ENCODE data around the gene ETV6. TPM values are rescaled to one million over a fixed set of nuclear protein-coding genes. Genes with fewer than 3 reads are reported as not detected.

ETV6 gene
- total RNA-seq, 1 donor from 2014 or later = 33.4 TPM

DNA sequence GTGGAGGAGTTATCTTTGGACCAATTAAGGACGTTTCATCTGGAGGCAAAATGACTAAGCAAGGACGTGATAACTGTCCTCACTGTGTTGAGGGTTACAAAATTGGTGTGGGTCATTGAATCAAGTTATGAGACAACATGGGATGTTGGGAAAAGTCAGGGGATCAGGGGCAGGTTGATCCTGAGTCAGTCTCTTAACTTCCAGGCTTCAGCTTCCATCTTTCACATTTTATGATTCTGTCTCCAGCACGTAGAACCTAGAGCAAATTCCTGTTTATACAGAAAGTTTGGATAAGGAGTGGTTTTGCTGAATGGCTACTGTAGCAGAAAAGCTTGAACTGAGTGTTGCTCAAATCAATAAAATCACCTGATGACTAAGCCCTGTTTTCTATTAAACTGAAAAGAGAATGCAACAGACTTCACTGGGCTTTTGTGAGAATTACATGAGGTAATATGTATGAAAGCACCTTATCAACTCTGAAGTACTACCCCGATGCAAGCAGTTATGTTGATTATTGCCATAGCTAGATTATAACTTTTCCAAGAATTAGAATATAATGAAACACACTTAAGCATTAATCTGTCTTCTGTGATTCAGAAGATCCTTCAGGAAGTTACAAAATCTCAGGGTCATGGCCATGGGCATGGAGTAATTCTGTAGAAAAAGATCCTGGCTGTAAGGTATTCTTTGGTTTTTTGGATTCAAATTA, 184.8 kb downstream of the ETV6 start:
- TF ChIP-seq, protein P1, sequence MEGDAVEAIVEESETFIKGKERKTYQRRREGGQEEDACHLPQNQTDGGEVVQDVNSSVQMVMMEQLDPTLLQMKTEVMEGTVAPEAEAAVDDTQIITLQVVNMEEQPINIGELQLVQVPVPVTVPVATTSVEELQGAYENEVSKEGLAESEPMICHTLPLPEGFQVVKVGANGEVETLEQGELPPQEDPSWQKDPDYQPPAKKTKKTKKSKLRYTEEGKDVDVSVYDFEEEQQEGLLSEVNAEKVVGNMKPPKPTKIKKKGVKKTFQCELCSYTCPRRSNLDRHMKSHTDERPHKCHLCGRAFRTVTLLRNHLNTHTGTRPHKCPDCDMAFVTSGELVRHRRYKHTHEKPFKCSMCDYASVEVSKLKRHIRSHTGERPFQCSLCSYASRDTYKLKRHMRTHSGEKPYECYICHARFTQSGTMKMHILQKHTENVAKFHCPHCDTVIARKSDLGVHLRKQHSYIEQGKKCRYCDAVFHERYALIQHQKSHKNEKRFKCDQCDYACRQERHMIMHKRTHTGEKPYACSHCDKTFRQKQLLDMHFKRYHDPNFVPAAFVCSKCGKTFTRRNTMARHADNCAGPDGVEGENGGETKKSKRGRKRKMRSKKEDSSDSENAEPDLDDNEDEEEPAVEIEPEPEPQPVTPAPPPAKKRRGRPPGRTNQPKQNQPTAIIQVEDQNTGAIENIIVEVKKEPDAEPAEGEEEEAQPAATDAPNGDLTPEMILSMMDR (IDR thresholded peaks at IDR 0.05) = no peak
- peaks cover 51% of the 10 kb centered on the region for H3K4me1 Mint-ChIP-seq (ENCODE audit: low read depth)
- no peak overlapping the region for H3K27ac Mint-ChIP-seq (ENCODE audit: unreplicated experiment)
- H3K36me3 Mint-ChIP-seq (ENCODE audit: low read depth) = peaks cover 8% of the 10 kb centered on the region
- no peak overlapping the region for H3K4me3 Mint-ChIP-seq (ENCODE audit: unreplicated experiment)
- no peak for DNase-seq (ENCODE audit: low spot score)
- H3K27me3 Mint-ChIP-seq (ENCODE audit: low read depth) = no peaks in the 10 kb centered on the region
- no peaks in the 10 kb centered on the region for H3K9me3 Mint-ChIP-seq (ENCODE audit: low read depth)

- Mint-ChIP-seq H3K36me3 (ENCODE audit: low read depth) (peaks cover 9% of the 10 kb centered on the region), H3K27ac (ENCODE audit: unreplicated experiment) (no peak overlapping the region), H3K4me1 (ENCODE audit: low read depth) (peaks cover 53% of the 10 kb centered on the region), H3K4me3 (ENCODE audit: unreplicated experiment) (no peak overlapping the region), H3K9me3 (ENCODE audit: low read depth) (no peaks in the 10 kb centered on the region), H3K27me3 (ENCODE audit: low read depth) (no peaks in the 10 kb centered on the region)
- no peak for DNase-seq (ENCODE audit: low spot score)
- TF ChIP-seq, protein P1 (IDR thresholded peaks at IDR 0.05) = no peak
These were observed 185.5 kb downstream of the ETV6 start for GRCh38 chr12:11834931-11835330.

DNA sequence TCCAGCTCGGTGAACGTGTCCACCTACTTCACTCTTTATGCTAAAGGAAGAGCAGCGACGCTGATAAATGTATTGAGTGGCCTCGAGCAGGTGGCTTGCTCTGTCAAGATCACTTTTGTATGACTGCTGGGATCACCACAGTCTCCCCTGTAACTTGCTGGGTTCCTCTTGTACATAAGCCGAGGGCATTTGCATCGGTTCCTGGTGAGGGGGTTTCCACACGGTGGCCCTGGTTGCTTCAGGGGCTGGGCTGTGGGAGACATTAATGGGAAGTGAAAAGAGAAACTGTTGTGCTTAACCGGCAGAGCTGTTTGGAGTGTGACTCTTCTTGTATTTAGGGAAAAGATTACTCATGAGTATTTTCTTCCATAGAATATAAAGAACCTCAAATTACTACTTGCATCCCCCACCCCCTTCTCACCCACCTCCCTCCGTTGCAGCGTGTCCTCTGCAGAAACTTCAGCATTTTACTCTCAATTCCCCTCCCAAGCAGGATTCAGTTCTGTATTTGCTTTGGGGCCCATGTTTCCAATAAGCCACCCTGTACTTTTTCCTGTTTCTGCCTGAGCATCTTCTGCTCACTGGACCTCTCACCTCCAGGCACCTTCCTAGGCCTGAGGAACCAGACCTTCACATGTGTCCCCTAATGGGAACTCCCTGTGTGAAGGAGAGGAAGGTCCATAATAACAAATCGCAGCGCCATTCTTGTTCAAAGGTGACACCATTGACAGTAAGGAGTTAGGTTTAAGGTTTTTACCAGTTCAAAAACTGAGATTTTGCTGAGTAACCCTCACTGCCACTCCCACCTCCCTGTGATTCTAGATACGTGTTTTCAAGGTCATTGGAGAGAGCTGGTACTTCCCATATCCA, 187.0 kb downstream of the ETV6 start:
- Mint-ChIP-seq H3K27me3 (ENCODE audit: low read depth) (no peaks in the 10 kb centered on the region), H3K36me3 (ENCODE audit: low read depth) (peaks cover 20% of the 10 kb centered on the region), H3K4me1 (ENCODE audit: low read depth) (peaks cover 53% of the 10 kb centered on the region), H3K27ac (ENCODE audit: unreplicated experiment) (peak overlapping the region; percentile 22), H3K4me3 (ENCODE audit: unreplicated experiment) (no peak overlapping the region), H3K9me3 (ENCODE audit: low read depth) (no peaks in the 10 kb centered on the region)
- TF ChIP-seq, protein P1 (IDR thresholded peaks at IDR 0.05) = no peak
- no peak for DNase-seq (ENCODE audit: low spot score)

DNA sequence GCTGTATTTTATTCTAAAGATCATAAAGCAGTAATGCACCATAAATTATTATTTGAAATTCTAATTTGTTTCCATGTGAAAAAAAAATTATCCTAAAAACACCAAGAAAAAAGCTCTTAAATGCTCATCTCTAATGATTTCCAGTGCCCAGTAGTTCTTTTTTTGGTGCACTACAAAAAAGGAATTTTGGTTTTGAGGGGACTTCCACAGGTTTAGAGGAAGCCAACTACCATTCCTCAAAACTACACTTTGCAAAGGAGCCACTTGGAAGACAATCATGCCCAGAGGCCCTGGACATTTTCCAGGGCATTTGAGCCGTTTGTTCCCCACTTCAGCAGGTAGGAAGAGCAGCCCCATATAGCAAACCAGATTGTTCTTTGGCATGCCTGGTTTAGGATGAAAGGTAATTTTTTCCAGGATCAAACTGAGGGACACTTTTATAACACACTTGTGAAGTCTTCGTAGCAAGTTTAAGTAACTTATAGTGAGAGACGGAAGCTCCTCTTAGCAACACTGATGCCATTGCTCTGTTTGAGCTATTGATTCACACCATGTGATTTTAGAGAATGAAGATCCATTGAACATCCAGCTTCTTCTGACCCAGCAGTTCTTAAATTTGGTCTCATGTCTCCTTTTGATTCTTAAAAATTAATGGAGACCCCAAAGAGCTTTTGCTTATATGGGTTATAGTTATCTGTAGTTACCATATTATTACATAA, 187.9 kb downstream of the ETV6 start:
- Mint-ChIP-seq H3K36me3 (ENCODE audit: low read depth) (peaks cover 21% of the 10 kb centered on the region), H3K4me1 (ENCODE audit: low read depth) (peaks cover 45% of the 10 kb centered on the region), H3K9me3 (ENCODE audit: low read depth) (no peaks in the 10 kb centered on the region), H3K4me3 (ENCODE audit: unreplicated experiment) (no peak overlapping the region), H3K27ac (ENCODE audit: unreplicated experiment) (no peak overlapping the region), H3K27me3 (ENCODE audit: low read depth) (no peaks in the 10 kb centered on the region)
- no peak for DNase-seq (ENCODE audit: low spot score)
- TF ChIP-seq, protein P1 (IDR thresholded peaks at IDR 0.05) = no peak

DNA sequence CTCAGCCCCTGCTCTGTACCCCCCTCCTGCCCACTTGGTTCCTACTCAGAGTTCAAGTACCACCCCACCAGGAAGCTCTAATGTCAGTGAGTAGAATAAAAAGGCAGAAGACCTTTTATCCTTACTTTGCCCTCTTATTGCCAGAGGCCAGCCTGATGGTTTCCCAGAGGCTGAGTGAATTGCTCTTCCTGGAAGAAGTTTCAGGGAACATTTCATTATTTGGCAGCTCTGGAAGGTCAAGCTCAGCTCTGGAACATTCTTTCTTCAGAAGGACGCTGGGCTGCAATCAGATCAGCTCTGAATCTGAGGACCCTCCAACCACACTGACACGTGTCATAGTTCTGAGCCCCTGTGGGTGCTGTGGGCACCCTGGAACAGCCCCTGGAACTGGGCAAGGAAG, 188.9 kb downstream of the ETV6 start:
- Mint-ChIP-seq H3K4me1 (ENCODE audit: low read depth) (peaks cover 42% of the 10 kb centered on the region), H3K9me3 (ENCODE audit: low read depth) (no peaks in the 10 kb centered on the region), H3K36me3 (ENCODE audit: low read depth) (peaks cover 21% of the 10 kb centered on the region), H3K27me3 (ENCODE audit: low read depth) (no peaks in the 10 kb centered on the region), H3K27ac (ENCODE audit: unreplicated experiment) (no peak overlapping the region), H3K4me3 (ENCODE audit: unreplicated experiment) (no peak overlapping the region)
- DNase-seq (ENCODE audit: low spot score) = no peak
- TF ChIP-seq, protein P1 (IDR thresholded peaks at IDR 0.05) = no peak
